Stimulated activated CD4-positive, alpha-beta T cell treated with anti-CD3 and anti-CD28 coated beads, Interleukin-12 subunit alpha, Interleukin-12 subunit beta, amount 100 ng/mL, for 4 hours (primary cell): ENCODE measurements around the gene SUMO3.
A peak's percentile ranks its signal among the peaks of the same experiment; 100 is the strongest.

Source experiments
- DNase-seq: peaks from one replicate; pipeline ENCODE4 v3.0.0-alpha.2; 2020

Gene SUMO3

GRCh38 chr21:44817914-44818639 is at the start of gene SUMO3:
TSS of gene SUMO3 (minus strand) at chr21:44818062. CDS start at chr21:44817968, 94 bp downstream.
- peak; percentile 79 for DNase-seq

- DNase-seq: no peak
Observed at GRCh38 chr21:44867464-44867863, 49.6 kb upstream of the SUMO3 start.

- no peak for DNase-seq
Observed at GRCh38 chr21:44866780-44867179, 48.9 kb upstream of the SUMO3 start.

GRCh38 chr21:44865561-44866280 is 47.9 kb upstream of the SUMO3 start:
- no peak for DNase-seq

- DNase-seq: no peak
Observed at GRCh38 chr21:44862869-44863685, 45.2 kb upstream of the SUMO3 start.

GRCh38 chr21:44858791-44859190 is 40.9 kb upstream of the SUMO3 start:
- DNase-seq: no peak

GRCh38 chr21:44858291-44858690 is 40.4 kb upstream of the SUMO3 start:
- no peak for DNase-seq

GRCh38 chr21:44857127-44857892 is 39.4 kb upstream of the SUMO3 start:
- DNase-seq: no peak

- no peak for DNase-seq
Observed at GRCh38 chr21:44856131-44856530, 38.3 kb upstream of the SUMO3 start.

- DNase-seq: no peak
Observed at GRCh38 chr21:44855572-44855971, 37.7 kb upstream of the SUMO3 start.

- DNase-seq: no peak
Observed at GRCh38 chr21:44854664-44855446, 37.0 kb upstream of the SUMO3 start.

GRCh38 chr21:44854391-44854663 is 36.5 kb upstream of the SUMO3 start:
- DNase-seq: no peak

GRCh38 chr21:44853601-44854390 is 35.9 kb upstream of the SUMO3 start:
- DNase-seq: no peak

GRCh38 chr21:44850905-44851657 is 33.2 kb upstream of the SUMO3 start:
- DNase-seq: no peak

- no peak for DNase-seq
Observed at GRCh38 chr21:44850208-44850800, 32.4 kb upstream of the SUMO3 start.

GRCh38 chr21:44849616-44850130 is 31.8 kb upstream of the SUMO3 start:
- DNase-seq: no peak

GRCh38 chr21:44848821-44849521 is 31.1 kb upstream of the SUMO3 start:
- DNase-seq: no peak

- DNase-seq: no peak
Observed at GRCh38 chr21:44847261-44848056, 29.6 kb upstream of the SUMO3 start.
